Right cardiac atrium (tissue), 5 donors: ENCODE data around the gene CCNG1. TPM values are rescaled to one million over a fixed set of nuclear protein-coding genes. Genes with fewer than 3 reads are reported as not detected.
"Not testable (repeated sequence)": the region's sequence is repeated elsewhere in the genome, so short reads cannot be mapped to it uniquely, and the experiment has no call there.

Experiments used
- ATAC-seq, 2 donors: fragments of 200-7000 bp; cut with Tn5 transposase; one replicate each; pipeline versions ENCODE4 v1.8.0 to v1.9.1; 2020; ENCODE audit warnings: moderate library complexity in 2 of 2, mild to moderate bottlenecking in 1 of 2
- DNase-seq, 3 donors: peaks; one replicate each; pipeline ENCODE4 v3.0.0-alpha.2; 2020
- H3K27ac ChIP-seq: one replicate; pipeline ENCODE4 v1.5.1; 2013; ENCODE audit warnings: mild to moderate bottlenecking, low read length, control low read depth, moderate library complexity
- H3K27me3 ChIP-seq: one replicate; pipeline ENCODE4 v1.6.1; 2013; ENCODE audit not compliant: control insufficient read depth, insufficient read depth
- H3K4me1 ChIP-seq: one replicate; pipeline ENCODE4 v1.6.1; 2013; ENCODE audit warnings: low read length; ENCODE audit not compliant: control insufficient read depth, insufficient read depth
- H3K4me3 ChIP-seq: one replicate; pipeline ENCODE4 v1.5.1; 2013; ENCODE audit warnings: low read length, control low read depth
- H3K9me3 ChIP-seq: one replicate; pipeline ENCODE4 v1.6.1; 2013; ENCODE audit warnings: low read length; ENCODE audit not compliant: control insufficient read depth
- WGBS: extraction: QIAGEN DNeasy Blood & Tissue Kit; methylation state at CpG from one replicate; pipeline ENCODE4 v1.1.7; 2013; 5-methylcytosine and 5-hydroxymethylcytosine counted together
- intact Hi-C, 4 donors: fragments of 100-400 bp; cut with DNase I; formaldehyde crosslinking; loops; one replicate each; pipeline versions ENCODE4 v1.11.0 to v1.14.0; 2022 to 2023
- polyA plus RNA-seq: library from polyadenylated mRNA; stranded (reverse); fragments of 200-250 nt; gene quantifications from one replicate; pipeline ENCODE4 v1.2.3, GENCODE V29; 2013
- total RNA-seq, 4 donors: library from RNA; stranded (reverse); fragmentation: NEBNext Ultra II Directional; extraction: Animal tissue kit (Norgen Biotek cat#: 25700); gene quantifications; one replicate each; pipeline ENCODE4 v1.2.1, GENCODE V29; 2021
- donor health status: healthy with polysubstance abuse.
- donor health status: DM: no; HTN: yes; CAD: no.
- donor health status: DM: no; HTN: no; CAD: no.
- donor health status: DM: no; HTN: yes; CAD: no; lungs with severe emphysema.
- donor health status: DM: yes; HTN: yes; CAD: no.

CCNG1 gene
- total and polyA plus RNA-seq, 5 donors = 77.4 to 116 (median 96.6) TPM

DNA sequence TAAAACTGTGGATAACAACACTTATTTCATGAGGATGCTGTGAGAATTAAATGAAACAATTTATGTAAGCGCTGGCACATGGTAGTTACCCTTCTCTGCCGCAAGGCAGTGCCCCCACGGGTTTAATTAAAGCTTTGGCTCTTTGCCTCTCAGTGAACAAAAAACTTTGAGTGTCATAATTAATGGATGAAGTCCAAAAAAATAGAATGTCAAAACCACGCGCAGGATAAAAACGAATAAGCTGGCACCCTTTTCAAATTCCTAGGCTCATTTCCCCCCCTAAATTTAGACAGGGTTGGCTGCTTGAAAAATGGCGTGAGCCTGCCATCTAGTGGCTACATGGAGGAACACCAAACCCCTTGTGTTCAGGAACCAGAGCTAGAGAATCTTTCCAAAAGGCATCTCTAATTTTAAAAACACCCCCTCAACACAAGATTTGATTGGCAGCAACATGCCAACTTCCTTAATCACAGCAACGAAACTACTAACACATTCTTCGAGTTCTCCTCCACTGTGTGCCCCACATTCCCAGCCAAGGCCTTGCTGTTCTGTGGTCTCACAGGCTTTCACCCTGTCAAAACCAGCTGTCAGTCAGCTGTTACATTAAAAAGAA is 29.0 kb upstream of the CCNG1 start:
- WGBS = 5% methylated on average over 9 of the region's 9 CpGs
- peak; percentile 89 to 92 for ATAC-seq
- H3K9me3 ChIP-seq = no peaks in the 10 kb centered on the region
- DNase-seq = peak; percentile 60 to 70 (median 60)
- H3K4me1 ChIP-seq = no peaks in the 10 kb centered on the region
- H3K4me3 ChIP-seq = peak overlapping the region; percentile 18
- intact Hi-C loops = no loop called here
- H3K27me3 ChIP-seq = no peaks in the 10 kb centered on the region
- no peak overlapping the region for H3K27ac ChIP-seq

DNA sequence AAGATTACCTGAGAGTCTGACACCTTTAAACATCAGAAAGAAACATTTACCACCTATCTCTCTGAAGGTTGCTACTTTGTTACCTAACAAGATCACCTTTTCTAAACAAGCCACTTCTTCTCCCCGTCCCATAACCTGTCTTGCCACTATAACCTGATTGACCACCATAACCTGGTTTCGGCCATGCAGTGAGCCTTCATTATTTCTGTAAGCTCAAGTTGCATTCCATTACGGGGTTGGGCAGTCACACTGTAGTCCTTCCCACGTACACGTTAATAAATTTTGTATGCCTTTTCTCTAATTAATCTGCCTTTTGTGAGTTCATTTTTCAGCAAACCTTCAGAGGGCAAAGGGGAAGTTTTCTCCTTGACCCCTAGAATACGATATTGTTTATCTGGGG is 28.0 kb upstream of the CCNG1 start:
- intact Hi-C loops = no loop called here
- DNase-seq (no peak), ATAC-seq (no peak)
- no peaks in the 10 kb centered on the region for H3K27me3 ChIP-seq
- H3K9me3 ChIP-seq = no peaks in the 10 kb centered on the region
- 83% methylated on average over 6 of the region's 6 CpGs for WGBS
- no peak overlapping the region for H3K27ac ChIP-seq
- H3K4me1 ChIP-seq = no peaks in the 10 kb centered on the region
- no peak overlapping the region for H3K4me3 ChIP-seq

DNA sequence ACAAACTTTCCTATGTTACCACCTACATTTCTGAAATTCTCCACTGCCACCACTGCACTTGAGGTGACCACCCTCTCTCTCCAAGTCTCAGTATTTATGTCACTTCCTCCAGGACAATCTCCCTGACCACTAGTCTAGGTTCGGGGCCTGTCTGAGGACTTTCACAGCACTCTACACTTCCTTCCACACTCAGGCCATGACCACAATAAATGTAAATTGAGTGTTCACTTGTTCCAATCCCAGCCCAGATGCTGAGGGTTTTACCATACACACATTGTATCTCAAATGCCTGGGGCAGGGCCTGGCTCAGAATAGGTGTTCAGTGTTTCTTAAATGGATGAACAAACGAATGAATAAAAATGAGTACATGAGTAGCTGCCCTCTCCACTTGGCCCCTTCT is 26.9 kb upstream of the CCNG1 start:
- no peak for DNase-seq
- Histone ChIP-seq H3K27me3 (no peaks in the 10 kb centered on the region), H3K9me3 (no peaks in the 10 kb centered on the region), H3K27ac (no peak overlapping the region), H3K4me1 (no peaks in the 10 kb centered on the region), H3K4me3 (no peak overlapping the region)
- 61% methylated on average over 2 of the region's 2 CpGs for WGBS
- intact Hi-C loops = no loop called here
- no peak for ATAC-seq

DNA sequence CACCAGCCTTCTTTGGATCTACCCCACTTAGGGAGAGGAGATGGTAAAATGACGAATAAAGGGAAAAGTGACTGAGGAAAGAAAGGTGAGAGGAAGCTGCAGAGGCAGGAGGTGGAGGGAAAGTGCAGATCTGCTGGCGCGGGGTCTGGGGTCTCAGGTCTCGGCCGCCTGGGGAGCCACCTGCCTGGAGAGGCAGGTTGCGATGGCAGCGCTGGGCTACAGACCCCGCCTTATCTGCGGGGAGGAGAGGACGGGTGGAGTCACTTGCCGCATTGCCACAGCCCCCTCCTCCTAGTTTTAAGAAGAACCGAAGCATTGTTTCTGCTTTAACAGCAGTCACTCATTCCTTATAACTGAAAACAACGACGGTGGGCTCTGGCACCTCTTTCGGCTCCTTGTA is 21.7 kb upstream of the CCNG1 start:
- intact Hi-C loops, H3K27me3 ChIP-seq, H3K27ac ChIP-seq, DNase-seq, H3K4me3 ChIP-seq, H3K4me1 ChIP-seq, H3K9me3 ChIP-seq, ATAC-seq: not testable (repeated sequence)
- 32% methylated on average over 15 of the region's 15 CpGs for whole genome bisulfite sequencing

DNA sequence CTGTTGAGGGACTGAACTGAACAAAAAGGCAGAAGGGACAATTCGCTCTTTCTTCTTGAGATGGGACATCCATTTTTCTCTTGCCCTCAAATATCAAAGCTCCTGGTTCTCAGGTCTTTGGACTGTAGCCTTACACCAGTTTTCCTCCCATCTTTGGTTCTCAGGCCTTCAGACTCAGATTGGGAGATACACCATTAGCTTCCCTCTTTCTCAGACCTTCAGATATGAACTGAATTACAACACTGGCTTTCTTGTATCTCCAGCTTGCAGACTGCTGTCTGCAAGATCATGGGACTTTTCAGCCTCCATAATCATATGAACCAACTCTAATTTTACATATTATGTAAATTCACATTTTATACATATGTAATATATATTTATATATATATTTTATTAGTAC is 12.6 kb upstream of the CCNG1 start:
- intact Hi-C loops = no loop called here
- ATAC-seq (no peak), DNase-seq (no peak)
- no peaks in the 10 kb centered on the region for H3K9me3 ChIP-seq
- no peaks in the 10 kb centered on the region for H3K4me1 ChIP-seq
- no peak overlapping the region for H3K27ac ChIP-seq
- H3K4me3 ChIP-seq = no peak overlapping the region
- H3K27me3 ChIP-seq = no peaks in the 10 kb centered on the region
- WGBS = 98% methylated on average over 1 of the region's 1 CpG

DNA sequence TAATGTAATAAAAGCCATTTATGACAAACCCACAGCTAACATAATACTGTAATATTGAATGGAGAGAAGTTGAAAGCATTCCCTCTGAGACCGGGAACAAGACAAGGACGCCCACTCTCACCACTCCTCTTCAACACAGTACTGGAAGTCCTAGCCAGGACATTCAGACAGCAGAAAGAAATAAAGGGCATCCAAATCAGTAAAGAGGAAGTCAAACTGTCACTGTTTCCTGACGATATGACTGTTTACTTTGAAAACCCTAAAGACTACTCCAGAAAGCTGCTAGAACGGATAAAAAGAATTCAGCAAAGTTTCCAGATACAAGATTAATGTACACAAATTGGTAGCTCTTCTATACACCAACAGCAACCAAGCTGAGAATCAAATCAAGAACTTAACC is 11.3 kb upstream of the CCNG1 start:
- H3K27me3 ChIP-seq, H3K9me3 ChIP-seq, intact Hi-C loops, H3K27ac ChIP-seq, ATAC-seq, DNase-seq, H3K4me3 ChIP-seq, H3K4me1 ChIP-seq: not testable (repeated sequence)
- WGBS = 24% methylated on average over 4 of the region's 4 CpGs

DNA sequence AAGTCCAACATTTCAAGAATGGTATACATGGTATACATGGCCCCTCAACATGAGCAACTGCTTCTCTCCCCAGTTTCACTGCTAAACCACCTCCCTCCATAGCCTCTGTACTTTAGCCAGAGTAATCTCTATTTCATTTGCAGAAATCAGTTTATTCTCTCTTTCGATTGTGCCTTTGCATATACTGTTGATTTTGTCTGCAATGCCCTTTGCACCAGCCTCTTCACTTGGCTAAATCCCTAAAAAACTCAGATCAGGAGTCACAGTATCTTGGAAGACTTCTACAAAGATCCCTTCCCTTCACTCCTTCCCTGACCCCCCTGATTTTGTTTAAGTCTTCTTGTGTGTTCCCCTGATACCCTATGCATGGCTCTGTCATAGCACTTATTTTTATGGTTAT is 4.9 kb upstream of the CCNG1 start:
- H3K4me1 ChIP-seq = no peaks in the 10 kb centered on the region
- no peak overlapping the region for H3K27ac ChIP-seq
- H3K9me3 ChIP-seq = no peaks in the 10 kb centered on the region
- no peaks in the 10 kb centered on the region for H3K27me3 ChIP-seq
- H3K4me3 ChIP-seq = no peak overlapping the region
- WGBS = 89% methylated on average over 1 of the region's 1 CpG
- intact Hi-C loops = no loop called here
- DNase-seq (no peak), ATAC-seq (no peak)

DNA sequence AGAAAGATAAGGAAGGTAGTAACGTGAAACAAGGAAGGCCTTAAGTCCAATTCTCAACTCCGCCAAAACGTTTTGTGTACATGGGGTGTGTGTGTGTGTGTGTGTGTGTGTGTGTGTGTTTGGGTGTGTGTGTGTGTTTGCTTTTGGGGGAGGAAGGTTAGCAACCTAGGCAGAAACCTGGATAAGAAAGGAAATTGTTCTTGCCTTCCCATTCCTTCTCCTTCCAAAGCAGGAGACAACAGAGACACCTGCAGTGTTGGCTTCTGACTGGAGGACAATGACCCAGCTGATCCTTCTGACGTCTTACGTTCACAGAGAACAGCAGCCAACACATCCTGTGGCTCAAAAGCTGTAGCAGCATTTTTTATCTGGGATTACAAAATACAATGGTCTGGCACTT is 4.1 kb upstream of the CCNG1 start:
- intact Hi-C loops = no loop called here
- ATAC-seq = no peak
- WGBS = 44% methylated on average over 5 of the region's 5 CpGs

DNA sequence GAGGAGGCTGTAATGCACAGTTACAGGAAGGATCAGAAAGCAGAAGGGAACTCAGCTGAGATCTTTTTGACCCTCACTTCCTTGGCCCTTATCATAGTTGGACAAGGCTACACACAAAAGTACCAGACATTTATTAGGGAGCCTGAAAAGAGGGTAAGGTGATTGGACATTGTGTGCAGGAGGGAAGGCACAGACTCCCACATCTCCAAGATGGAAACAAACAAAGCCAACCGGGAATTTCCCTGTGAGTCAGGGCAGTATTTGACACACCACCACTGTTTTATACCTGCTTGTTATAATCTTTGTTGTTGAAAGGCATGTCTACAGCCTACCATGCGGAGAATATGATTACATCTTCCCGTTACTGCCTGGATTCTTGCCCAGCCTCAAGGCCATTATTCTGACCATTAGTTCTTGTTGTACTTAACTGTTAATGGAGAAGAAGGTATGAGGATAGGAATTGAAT is 3.0 kb upstream of the CCNG1 start:
- Histone ChIP-seq H3K4me1 (no peaks in the 10 kb centered on the region), H3K9me3 (no peaks in the 10 kb centered on the region), H3K4me3 (no peak overlapping the region), H3K27ac (no peak overlapping the region), H3K27me3 (no peaks in the 10 kb centered on the region)
- DNase-seq (no peak), ATAC-seq (no peak)
- 28% methylated on average over 3 of the region's 3 CpGs for WGBS
- intact Hi-C loops = no loop called here

More for the DNA sequence above, 4.1 kb upstream of the CCNG1 start:
- DNase-seq = no peak
- H3K4me3 ChIP-seq = no peak overlapping the region
- no peaks in the 10 kb centered on the region for H3K9me3 ChIP-seq
- H3K27ac ChIP-seq = no peak overlapping the region
- no peaks in the 10 kb centered on the region for H3K27me3 ChIP-seq
- no peaks in the 10 kb centered on the region for H3K4me1 ChIP-seq

DNA sequence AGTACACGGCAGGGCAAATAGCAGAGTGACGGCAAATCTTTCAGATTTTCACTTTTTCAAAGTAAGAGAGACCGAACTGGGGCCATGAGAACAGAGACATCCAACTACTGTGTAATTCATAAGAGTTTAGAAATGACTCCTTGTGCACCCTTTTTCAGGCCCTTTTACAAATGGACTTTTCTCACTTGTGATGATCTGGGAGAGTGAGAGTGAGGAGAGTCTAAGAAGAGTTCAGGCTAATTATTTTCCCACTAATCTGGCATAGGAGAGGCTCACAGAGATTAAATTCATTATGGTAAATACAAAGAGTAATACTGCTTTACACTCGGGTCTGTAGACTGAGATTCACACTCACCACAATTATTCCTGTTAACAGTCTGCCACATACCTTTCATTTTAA is 880 bp upstream of the CCNG1 start:
- Histone ChIP-seq H3K27ac (no peak overlapping the region), H3K4me3 (peak overlapping the region; percentile 84), H3K4me1 (no peaks in the 10 kb centered on the region), H3K9me3 (no peaks in the 10 kb centered on the region), H3K27me3 (no peaks in the 10 kb centered on the region)
- intact Hi-C loops = no loop called here
- DNase-seq = no peak
- ATAC-seq = no peak
- WGBS = 82% methylated on average over 4 of the region's 4 CpGs

DNA sequence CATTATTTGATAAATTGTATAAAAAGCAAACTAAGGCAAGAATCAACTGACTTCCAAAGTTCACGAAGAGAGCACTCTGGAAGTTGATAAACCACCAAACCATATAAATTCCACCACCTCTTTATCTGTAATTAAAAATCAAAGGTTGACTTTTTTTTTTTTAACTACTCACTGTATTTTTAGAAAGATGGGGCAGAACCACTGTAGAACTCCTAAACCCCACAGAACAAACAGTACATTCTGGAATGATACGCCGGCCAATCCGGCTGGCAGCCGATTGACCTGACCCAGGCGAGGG is 435 bp upstream of the CCNG1 start:
- Histone ChIP-seq H3K27me3 (no peaks in the 10 kb centered on the region), H3K4me1 (no peaks in the 10 kb centered on the region), H3K9me3 (no peaks in the 10 kb centered on the region), H3K27ac (peak overlapping the region; percentile 68), H3K4me3 (peak overlapping the region; percentile 84)
- DNase-seq = no peak
- no peak for ATAC-seq
- intact Hi-C loops = no loop called here
- 3% methylated on average over 6 of the region's 6 CpGs for WGBS

DNA sequence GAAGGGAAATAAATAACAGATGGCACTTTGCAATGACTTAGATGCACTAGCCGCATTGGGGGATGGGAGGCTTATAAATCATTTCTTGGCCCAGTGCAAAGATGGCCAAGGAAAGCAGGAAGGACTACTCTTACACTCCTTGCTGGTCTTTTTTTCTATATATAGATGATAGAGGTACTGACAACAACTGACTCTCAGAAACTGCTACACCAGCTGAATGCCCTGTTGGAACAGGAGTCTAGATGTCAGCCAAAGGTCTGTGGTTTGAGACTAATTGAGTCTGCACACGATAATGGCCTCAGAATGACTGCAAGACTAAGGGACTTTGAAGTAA is 1.7 kb downstream of the CCNG1 start:
- DNase-seq = no peak
- Histone ChIP-seq H3K9me3 (no peaks in the 10 kb centered on the region), H3K4me1 (no peaks in the 10 kb centered on the region), H3K27me3 (no peaks in the 10 kb centered on the region), H3K4me3 (no peak overlapping the region), H3K27ac (no peak overlapping the region)
- ATAC-seq = no peak
- intact Hi-C loops = no loop called here
- WGBS = 46% methylated on average over 2 of the region's 2 CpGs
